Measurements from ENCODE around the gene STK17A. TPM values are rescaled to one million over a fixed set of nuclear protein-coding genes. Genes with fewer than 3 reads are reported as not detected.
A peak's percentile ranks its signal among the peaks of the same experiment; 100 is the strongest.

The STK17A gene
- polyA plus RNA-seq, 1 of the 3 experiments (the other 2 are of a cell fraction), result 47.8 TPM

GRCh38 chr7:43590862-43591557, 8.1 kb downstream of the STK17A start:
- Histone ChIP-seq H3K4me2 (peak overlapping the region; percentile 21; the same call in 1 of the 2 replicates), H3K4me1 (ENCODE audit: control insufficient read depth in 1 of 2, insufficient read depth in 2 of 2, low read depth in 1 of 2, low read length in 1 of 2) (peaks cover 2 to 28% of the 10 kb centered on the region in 2 experiments; a peak in 2 of 4 replicates), H3K9me3 (no peaks in the 10 kb centered on the region), H3K4me3 (ENCODE audit: low read depth in 2 of 2, low read length in 1 of 2) (no peak overlapping the region), H3K9me2 (no peaks in the 10 kb centered on the region), H3K9ac (no peak overlapping the region), H3K27me3 (ENCODE audit: insufficient read depth) (no peaks in the 10 kb centered on the region), H3K79me2 (ENCODE audit: insufficient read depth) (peaks cover 100% of the 10 kb centered on the region), H3K27ac (ENCODE audit: low read depth in 2 of 2, low read length in 1 of 2) (peak overlapping the region in 1 of 2 experiments; percentile 46; a peak in 2 of 4 replicates), H2AFZ (ENCODE audit: low read depth) (no peak overlapping the region), H3F3A (replicated peaks; ENCODE audit: insufficient read depth) (peaks cover 22% of the 10 kb centered on the region), H3K36me3 (replicated peaks in 1 of 2; ENCODE audit: control insufficient read depth in 1 of 2, insufficient read depth in 2 of 2, low read length in 1 of 2) (peaks cover 7 to 35% of the 10 kb centered on the region in 2 experiments), H4K20me1 (ENCODE audit: insufficient read depth) (peaks cover 100% of the 10 kb centered on the region)
- TF ChIP-seq USF1 (IDR thresholded peaks at IDR 0.05; ENCODE audit: borderline replicate concordance, low read depth) (no peak), EZH2phosphoT487 (IDR thresholded peaks at IDR 0.05; ENCODE audit: borderline replicate concordance, low read depth) (no peak), MEF2A (IDR thresholded peaks at IDR 0.05; ENCODE audit: borderline replicate concordance, low read depth) (no peak), MXI1 (IDR thresholded peaks at IDR 0.05; ENCODE audit: low read depth, low read length) (no peak), FOXM1 (IDR thresholded peaks at IDR 0.05; ENCODE audit: low read depth) (no peak), CHD2 (IDR thresholded peaks at IDR 0.05; ENCODE audit: low read length, partially characterized antibody) (no peak), GATA2 (CRISPR knock-in tag; IDR thresholded peaks at IDR 0.05) (no peak), RCOR1 (IDR thresholded peaks at IDR 0.05; ENCODE audit: low read length) (no peak), MAX (IDR thresholded peaks at IDR 0.05; ENCODE audit: low read depth) (no peak), CTCF (IDR thresholded peaks at IDR 0.05) (no peak), JUND (IDR thresholded peaks at IDR 0.05) (no peak), RXRA (IDR thresholded peaks at IDR 0.05; ENCODE audit: borderline replicate concordance, low read depth) (no peak), YY1 (IDR thresholded peaks at IDR 0.05; ENCODE audit: low read depth) (no peak), NFIC (IDR thresholded peaks at IDR 0.05; ENCODE audit: borderline replicate concordance) (no peak), TCF12 (IDR thresholded peaks at IDR 0.05) (no peak)
- ChIA-PET POLR2A (no interaction called here), CTCF (interaction anchor here (0.7 to 3.2 kb wide), 7 partner anchors 9 to 464 kb away, joined by 3 to 27 read pairs (median 3); partner anchors contain the start of gene STK17A)
- 80% methylated on average over 2 of the region's 2 CpGs for WGBS (ENCODE audit: low lambda C conversion rate)
- no peak for DNase-seq
